OCI-LY1 (cell line): ENCODE data around the gene BAAT.

ENCODE experiments used
- H2AFZ ChIP-seq: fragments of 200-600 bp; sonication (generic), shearing (Covaris generic); 2 replicates; pipeline ENCODE4 v1.6.0; 2014; ENCODE audit warnings: antibody characterized with exemption, mild to moderate bottlenecking, low read length
- H3F3A ChIP-seq: fragments of 200-600 bp; sonication (generic), shearing (Covaris generic); 2 replicates; pipeline ENCODE4 v1.6.0; 2014; ENCODE audit warnings: mild to moderate bottlenecking, antibody characterized with exemption, low read length, moderate library complexity; ENCODE audit not compliant: insufficient read depth
- H3K27ac ChIP-seq: fragments of 200-600 bp; sonication (generic); 2 replicates; pipeline ENCODE4 v1.5.1; 2014; ENCODE audit warnings: low read length, mixed run types, mild to moderate bottlenecking, low read depth; ENCODE audit not compliant: poor library complexity, severe bottlenecking
- H3K27me3 ChIP-seq: fragments of 200-600 bp; sonication (generic); 2 replicates; pipeline ENCODE4 v1.6.0; 2014; ENCODE audit warnings: antibody characterized with exemption, mild to moderate bottlenecking, low read length, moderate library complexity; ENCODE audit not compliant: insufficient read depth
- H3K36me3 ChIP-seq: fragments of 200-600 bp; sonication (generic); 2 replicates; pipeline ENCODE4 v1.6.1; 2014; ENCODE audit warnings: mild to moderate bottlenecking, antibody characterized with exemption, low read length, moderate library complexity, mixed read lengths; ENCODE audit not compliant: insufficient read depth
- H3K4me1 ChIP-seq: fragments of 200-600 bp; sonication (generic); 2 replicates; pipeline ENCODE4 v1.5.1; 2014; ENCODE audit warnings: mild to moderate bottlenecking, low read length, moderate library complexity; ENCODE audit not compliant: insufficient read depth, severe bottlenecking
- H3K4me2 ChIP-seq: fragments of 200-600 bp; sonication (generic), shearing (Covaris generic); 2 replicates; pipeline ENCODE4 v1.6.1; 2014; ENCODE audit warnings: low read length
- H3K4me3 ChIP-seq: fragments of 200-600 bp; sonication (generic); 2 replicates; pipeline ENCODE4 v1.5.1; 2014; ENCODE audit warnings: low read length, low read depth, mild to moderate bottlenecking, mixed read lengths; ENCODE audit not compliant: poor library complexity, severe bottlenecking
- H3K79me2 ChIP-seq: fragments of 200-600 bp; shearing (Covaris generic); 2 replicates; pipeline ENCODE4 v1.6.1; 2016; ENCODE audit warnings: mixed run types, low read length, mixed read lengths; ENCODE audit not compliant: insufficient read depth
- H3K9ac ChIP-seq: fragments of 200-600 bp; sonication (generic), shearing (Covaris generic); 2 replicates; pipeline ENCODE4 v1.6.1; 2014; ENCODE audit warnings: mild to moderate bottlenecking, low read length, mixed read lengths
- H3K9me2 ChIP-seq: fragments of 200-600 bp; sonication (generic), shearing (Covaris generic); 2 replicates; pipeline ENCODE4 v1.6.1; 2014; ENCODE audit warnings: low read depth, mild to moderate bottlenecking, low read length, mixed read lengths
- H3K9me3 ChIP-seq: fragments of 200-600 bp; shearing (Covaris generic); 2 replicates; pipeline ENCODE4 v1.6.1; 2014; ENCODE audit warnings: low read length, mixed read lengths
- H4K20me1 ChIP-seq: fragments of 200-600 bp; sonication (generic), shearing (Covaris generic); 2 replicates; pipeline ENCODE4 v1.6.0; 2016; ENCODE audit warnings: mild to moderate bottlenecking, low read length; ENCODE audit not compliant: insufficient read depth
- EZH2 ChIP-seq: fragments of 200-600 bp; sonication (generic), shearing (Covaris generic); IDR thresholded peaks from 2 replicates; pipeline ENCODE4 v1.8.0; 2017; ENCODE audit warnings: borderline replicate concordance, mixed run types, mild to moderate bottlenecking, antibody characterized with exemption, low read length, moderate library complexity, mixed read lengths
- TF ChIP-seq, protein P1 (sequence below): fragments of 200-600 bp; sonication (generic), shearing (Covaris generic); IDR thresholded peaks from 2 replicates; pipeline ENCODE4 v1.5.1; 2017; ENCODE audit warnings: mild to moderate bottlenecking, antibody characterized with exemption, low read length, moderate library complexity, mixed read lengths

The BAAT gene

DNA sequence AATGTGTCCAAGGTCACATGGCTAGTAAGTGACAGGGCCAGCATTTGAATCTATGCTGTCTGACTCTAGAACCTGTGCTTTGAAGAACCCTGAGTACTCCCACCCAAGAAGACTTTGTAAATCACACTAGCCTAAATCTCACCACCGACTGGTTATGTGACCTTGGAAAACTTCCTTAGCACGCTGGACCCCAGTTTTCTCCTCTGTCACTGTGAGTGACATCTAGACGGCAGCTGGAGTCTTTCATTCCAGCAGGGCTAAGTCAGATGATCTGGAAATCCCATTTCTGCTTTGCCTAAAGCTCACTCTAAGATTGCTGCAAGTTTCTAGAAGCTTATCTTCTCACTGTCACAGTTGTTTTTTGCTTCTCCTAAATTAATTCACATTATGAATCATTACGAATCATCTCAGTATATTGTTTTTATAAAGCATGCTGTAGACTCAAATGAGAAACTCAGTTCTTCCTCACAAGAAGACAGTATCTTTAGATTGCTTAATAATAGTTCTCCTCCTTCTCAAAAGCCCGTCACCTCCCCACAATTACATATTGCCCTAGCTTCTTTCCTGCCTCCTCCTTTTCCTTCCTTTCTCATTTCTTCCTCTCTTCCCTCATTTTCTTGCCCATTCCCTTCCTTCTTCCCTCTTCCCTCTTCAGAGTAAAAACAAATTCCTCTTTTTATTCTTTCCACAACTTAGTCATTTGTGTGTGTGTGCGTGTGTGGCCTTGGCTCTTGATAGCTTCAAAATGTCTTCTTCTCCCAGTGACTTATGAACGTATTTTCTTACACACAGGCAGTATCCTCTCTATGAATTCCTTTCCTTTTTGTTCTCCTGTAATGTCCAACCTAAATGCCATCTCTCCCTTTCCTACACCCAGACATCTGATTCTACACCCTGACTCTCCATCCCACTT, 34.0 kb upstream of the BAAT start:
- H2AFZ ChIP-seq, result no peak overlapping the region
- no peaks in the 10 kb centered on the region for H3K27me3 ChIP-seq
- no peaks in the 10 kb centered on the region for H3K36me3 ChIP-seq
- no peak overlapping the region for H3K9ac ChIP-seq
- no peaks in the 10 kb centered on the region for H3F3A ChIP-seq
- TF ChIP-seq, protein P1, sequence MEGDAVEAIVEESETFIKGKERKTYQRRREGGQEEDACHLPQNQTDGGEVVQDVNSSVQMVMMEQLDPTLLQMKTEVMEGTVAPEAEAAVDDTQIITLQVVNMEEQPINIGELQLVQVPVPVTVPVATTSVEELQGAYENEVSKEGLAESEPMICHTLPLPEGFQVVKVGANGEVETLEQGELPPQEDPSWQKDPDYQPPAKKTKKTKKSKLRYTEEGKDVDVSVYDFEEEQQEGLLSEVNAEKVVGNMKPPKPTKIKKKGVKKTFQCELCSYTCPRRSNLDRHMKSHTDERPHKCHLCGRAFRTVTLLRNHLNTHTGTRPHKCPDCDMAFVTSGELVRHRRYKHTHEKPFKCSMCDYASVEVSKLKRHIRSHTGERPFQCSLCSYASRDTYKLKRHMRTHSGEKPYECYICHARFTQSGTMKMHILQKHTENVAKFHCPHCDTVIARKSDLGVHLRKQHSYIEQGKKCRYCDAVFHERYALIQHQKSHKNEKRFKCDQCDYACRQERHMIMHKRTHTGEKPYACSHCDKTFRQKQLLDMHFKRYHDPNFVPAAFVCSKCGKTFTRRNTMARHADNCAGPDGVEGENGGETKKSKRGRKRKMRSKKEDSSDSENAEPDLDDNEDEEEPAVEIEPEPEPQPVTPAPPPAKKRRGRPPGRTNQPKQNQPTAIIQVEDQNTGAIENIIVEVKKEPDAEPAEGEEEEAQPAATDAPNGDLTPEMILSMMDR, result no peak
- no peak for TF ChIP-seq EZH2
- no peaks in the 10 kb centered on the region for H3K79me2 ChIP-seq
- no peak overlapping the region for H3K27ac ChIP-seq
- no peak overlapping the region for H3K4me2 ChIP-seq
- H3K4me3 ChIP-seq, result no peak overlapping the region
- no peaks in the 10 kb centered on the region for H3K9me3 ChIP-seq
- H3K9me2 ChIP-seq, result no peaks in the 10 kb centered on the region
- no peaks in the 10 kb centered on the region for H3K4me1 ChIP-seq
- H4K20me1 ChIP-seq, result no peaks in the 10 kb centered on the region

DNA sequence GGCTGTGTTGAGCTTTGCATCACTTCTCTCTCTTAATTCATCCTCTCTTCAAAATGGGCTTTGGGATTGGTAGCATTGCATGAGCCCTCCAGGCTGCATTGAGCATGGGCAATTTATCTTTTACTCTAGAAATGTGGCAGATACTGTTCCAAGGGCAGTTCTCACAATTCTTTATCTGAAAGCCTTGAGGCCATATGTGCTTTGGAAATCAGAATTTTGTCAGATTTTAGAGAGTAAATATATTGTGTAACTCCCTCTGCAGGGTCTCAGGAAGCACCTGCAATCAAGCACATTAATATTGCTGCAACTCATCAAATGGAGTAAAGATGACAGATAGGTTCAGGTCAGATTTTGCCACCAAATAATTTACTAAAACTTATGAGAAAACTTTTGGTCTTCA, 33.2 kb upstream of the BAAT start:
- Histone ChIP-seq H3K36me3 (no peaks in the 10 kb centered on the region), H4K20me1 (no peaks in the 10 kb centered on the region), H3K4me1 (no peaks in the 10 kb centered on the region), H3K4me2 (no peak overlapping the region), H3F3A (no peaks in the 10 kb centered on the region), H3K79me2 (no peaks in the 10 kb centered on the region), H3K27ac (no peak overlapping the region), H3K9me3 (peaks cover 3% of the 10 kb centered on the region), H3K4me3 (no peak overlapping the region), H2AFZ (no peak overlapping the region), H3K9me2 (no peaks in the 10 kb centered on the region), H3K9ac (no peak overlapping the region), H3K27me3 (no peaks in the 10 kb centered on the region)
- no peak for TF ChIP-seq EZH2
- TF ChIP-seq, protein P1, result no peak

DNA sequence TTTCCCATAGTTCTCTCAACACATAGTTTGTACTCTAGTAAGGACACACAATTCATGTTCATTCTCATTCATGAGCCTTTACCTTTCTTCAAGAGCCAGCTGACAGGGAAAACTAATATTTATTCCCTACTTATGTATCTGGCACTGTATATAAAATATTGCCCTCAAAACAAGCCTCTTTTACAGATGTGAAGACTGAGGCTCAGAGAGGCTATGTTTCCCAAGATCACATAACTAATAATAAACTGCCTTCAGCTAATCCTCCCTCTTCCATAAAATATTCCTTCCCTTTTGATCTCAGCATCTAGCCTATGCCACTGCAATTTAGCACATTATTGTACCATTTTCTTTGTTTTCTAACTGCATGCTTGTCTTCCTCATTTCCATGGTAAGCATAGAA, 32.6 kb upstream of the BAAT start:
- Histone ChIP-seq H3K27ac (no peak overlapping the region), H3K27me3 (no peaks in the 10 kb centered on the region), H3K4me2 (no peak overlapping the region), H3K4me1 (no peaks in the 10 kb centered on the region), H3K9me2 (no peaks in the 10 kb centered on the region), H3F3A (no peaks in the 10 kb centered on the region), H3K4me3 (no peak overlapping the region), H2AFZ (no peak overlapping the region), H4K20me1 (no peaks in the 10 kb centered on the region), H3K9me3 (peaks cover 7% of the 10 kb centered on the region), H3K79me2 (no peaks in the 10 kb centered on the region), H3K36me3 (no peaks in the 10 kb centered on the region), H3K9ac (no peak overlapping the region)
- TF ChIP-seq, protein P1, result no peak
- no peak for TF ChIP-seq EZH2
